Osteoblast (primary cell): ENCODE data around the gene LSP1. TPM values are rescaled to one million over a fixed set of nuclear protein-coding genes. Genes with fewer than 3 reads are reported as not detected.

Experiments used
- DNase-seq: peaks from one replicate; pipeline ENCODE4 v3.0.0; 2011; ENCODE audit warnings: low spot score, mixed read lengths; ENCODE audit not compliant: insufficient read length; ENCODE audit errors: missing footprints
- H2AFZ ChIP-seq: 2 replicates; pipeline ENCODE4 v1.6.0; 2011; ENCODE audit warnings: mild to moderate bottlenecking, low read length
- H3K27ac ChIP-seq: 2 replicates; pipeline ENCODE4 v1.5.1; 2011; ENCODE audit warnings: mild to moderate bottlenecking, low read depth, low read length, moderate library complexity
- H3K27me3 ChIP-seq: 2 replicates; pipeline ENCODE4 v1.6.0; 2012; ENCODE audit warnings: mild to moderate bottlenecking, control low read depth, inconsistent platforms, low read length, moderate library complexity; ENCODE audit not compliant: insufficient read depth
- H3K36me3 ChIP-seq: 2 replicates; pipeline ENCODE4 v1.5.1; 2011; ENCODE audit warnings: mild to moderate bottlenecking, low read length, control low read depth, moderate library complexity; ENCODE audit not compliant: insufficient read depth
- H3K4me1 ChIP-seq: 2 replicates; pipeline ENCODE4 v1.5.1; 2011; ENCODE audit warnings: mild to moderate bottlenecking, low read length, control low read depth, moderate library complexity; ENCODE audit not compliant: insufficient read depth
- H3K4me2 ChIP-seq: 2 replicates; pipeline ENCODE4 v1.6.0; 2011; ENCODE audit warnings: mild to moderate bottlenecking, low read length; ENCODE audit not compliant: insufficient read depth
- H3K4me3 ChIP-seq: fragments of 200-600 bp; sonication (generic); 3 replicates; pipeline ENCODE4 v1.5.1; 2012; ENCODE audit warnings: mild to moderate bottlenecking, low read length, inconsistent platforms; ENCODE audit not compliant: insufficient read depth
- H3K79me2 ChIP-seq: 2 replicates; pipeline ENCODE4 v1.6.0; 2012; ENCODE audit warnings: mild to moderate bottlenecking, low read length, control low read depth, inconsistent platforms; ENCODE audit not compliant: insufficient read depth
- H3K9me3 ChIP-seq: 2 replicates; pipeline ENCODE4 v1.5.1; 2011; ENCODE audit warnings: low read depth, low read length, control low read depth
- H4K20me1 ChIP-seq: 2 replicates; pipeline ENCODE4 v1.6.0; 2012; ENCODE audit warnings: mild to moderate bottlenecking, low read length, control low read depth; ENCODE audit not compliant: insufficient read depth
- total RNA-seq: library from RNA; depleted of rRNA; stranded (reverse); fragments of >200 nt; gene quantifications from 2 replicates; pipeline ENCODE4 v1.2.3, GENCODE V29; 2012
- TF ChIP-seq, protein P1 (sequence below): IDR thresholded peaks from 2 replicates; pipeline ENCODE4 v1.5.1; 2011; ENCODE audit warnings: mild to moderate bottlenecking, low read depth, low read length, moderate library complexity; ENCODE audit errors: extremely low read depth

LSP1 gene
- total RNA-seq, 1 donor, result 54.6 TPM

DNA sequence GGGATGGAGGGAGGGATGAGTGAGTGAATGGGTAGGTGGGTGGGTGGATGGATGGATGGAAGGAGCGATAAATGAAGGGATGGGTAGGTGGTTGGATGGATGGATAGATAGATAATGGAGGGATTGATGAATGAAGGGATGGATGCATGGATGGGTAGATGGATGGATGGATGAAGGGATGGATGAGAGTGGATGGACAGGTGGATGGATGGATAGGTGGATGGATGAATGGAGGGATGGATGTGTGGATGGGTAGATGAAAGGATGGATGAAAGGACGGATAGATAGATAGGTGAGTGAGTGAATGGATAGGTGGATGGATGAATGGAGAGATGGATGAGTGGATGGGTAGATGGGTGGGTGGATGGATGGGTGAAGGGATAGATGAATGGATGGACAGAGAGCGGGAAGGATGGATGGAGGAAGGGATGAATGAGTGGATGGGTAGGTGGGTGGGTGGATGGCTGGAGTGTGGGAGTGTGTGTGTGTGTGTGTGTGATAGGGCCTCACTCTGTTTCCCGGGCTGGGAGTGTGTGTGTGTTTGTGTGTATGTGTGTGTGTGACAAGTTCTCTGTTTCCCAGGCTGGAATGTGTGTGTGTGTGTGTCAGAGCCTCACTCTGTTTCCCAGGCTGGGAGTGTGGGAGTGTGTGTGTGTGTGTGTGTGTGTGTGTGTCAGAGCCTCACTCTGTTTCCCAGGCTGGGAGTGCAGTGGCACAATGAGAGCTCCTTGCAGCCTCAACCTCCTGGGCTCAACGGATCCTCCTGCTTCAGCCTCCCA, 40.9 kb downstream of the LSP1 start:
- DNase-seq, result no peak
- H3K4me1 ChIP-seq, result no peaks in the 10 kb centered on the region

DNA sequence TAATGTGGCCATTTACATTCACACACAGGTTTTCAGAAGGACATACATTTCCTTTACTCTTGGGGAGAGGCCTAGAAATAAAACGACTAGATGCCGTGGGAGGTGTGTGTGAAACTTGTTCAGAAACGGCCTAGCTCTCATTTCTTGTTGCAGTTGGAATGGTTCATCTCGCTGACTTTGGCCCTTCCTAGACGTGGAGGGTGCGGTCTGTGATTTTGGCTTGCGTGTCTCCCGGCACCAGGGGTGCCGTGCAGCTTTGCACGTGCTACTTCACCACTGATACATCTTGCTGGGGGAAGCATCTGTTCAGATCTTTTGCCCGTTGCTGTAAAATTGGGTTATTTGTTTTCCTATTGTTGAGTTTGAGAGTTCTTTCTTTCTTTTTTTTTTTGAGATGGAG, 41.9 kb downstream of the LSP1 start:
- Histone ChIP-seq H3K27ac (no peak overlapping the region), H3K79me2 (no peaks in the 10 kb centered on the region), H3K4me2 (no peak overlapping the region), H4K20me1 (no peaks in the 10 kb centered on the region), H2AFZ (no peak overlapping the region), H3K4me3 (no peak overlapping the region), H3K36me3 (no peaks in the 10 kb centered on the region), H3K9me3 (no peaks in the 10 kb centered on the region), H3K27me3 (peaks cover 22% of the 10 kb centered on the region), H3K4me1 (no peaks in the 10 kb centered on the region)
- TF ChIP-seq, protein P1, sequence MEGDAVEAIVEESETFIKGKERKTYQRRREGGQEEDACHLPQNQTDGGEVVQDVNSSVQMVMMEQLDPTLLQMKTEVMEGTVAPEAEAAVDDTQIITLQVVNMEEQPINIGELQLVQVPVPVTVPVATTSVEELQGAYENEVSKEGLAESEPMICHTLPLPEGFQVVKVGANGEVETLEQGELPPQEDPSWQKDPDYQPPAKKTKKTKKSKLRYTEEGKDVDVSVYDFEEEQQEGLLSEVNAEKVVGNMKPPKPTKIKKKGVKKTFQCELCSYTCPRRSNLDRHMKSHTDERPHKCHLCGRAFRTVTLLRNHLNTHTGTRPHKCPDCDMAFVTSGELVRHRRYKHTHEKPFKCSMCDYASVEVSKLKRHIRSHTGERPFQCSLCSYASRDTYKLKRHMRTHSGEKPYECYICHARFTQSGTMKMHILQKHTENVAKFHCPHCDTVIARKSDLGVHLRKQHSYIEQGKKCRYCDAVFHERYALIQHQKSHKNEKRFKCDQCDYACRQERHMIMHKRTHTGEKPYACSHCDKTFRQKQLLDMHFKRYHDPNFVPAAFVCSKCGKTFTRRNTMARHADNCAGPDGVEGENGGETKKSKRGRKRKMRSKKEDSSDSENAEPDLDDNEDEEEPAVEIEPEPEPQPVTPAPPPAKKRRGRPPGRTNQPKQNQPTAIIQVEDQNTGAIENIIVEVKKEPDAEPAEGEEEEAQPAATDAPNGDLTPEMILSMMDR, result no peak
- no peak for DNase-seq

More for the DNA sequence above, 40.9 kb downstream of the LSP1 start:
- Histone ChIP-seq H3K4me3 (no peak overlapping the region), H3K27ac (no peak overlapping the region), H3K9me3 (no peaks in the 10 kb centered on the region), H3K27me3 (peaks cover 17% of the 10 kb centered on the region), H2AFZ (no peak overlapping the region), H3K4me2 (no peak overlapping the region), H3K79me2 (no peaks in the 10 kb centered on the region), H3K36me3 (no peaks in the 10 kb centered on the region), H4K20me1 (no peaks in the 10 kb centered on the region)
- TF ChIP-seq, protein P1, result no peak

DNA sequence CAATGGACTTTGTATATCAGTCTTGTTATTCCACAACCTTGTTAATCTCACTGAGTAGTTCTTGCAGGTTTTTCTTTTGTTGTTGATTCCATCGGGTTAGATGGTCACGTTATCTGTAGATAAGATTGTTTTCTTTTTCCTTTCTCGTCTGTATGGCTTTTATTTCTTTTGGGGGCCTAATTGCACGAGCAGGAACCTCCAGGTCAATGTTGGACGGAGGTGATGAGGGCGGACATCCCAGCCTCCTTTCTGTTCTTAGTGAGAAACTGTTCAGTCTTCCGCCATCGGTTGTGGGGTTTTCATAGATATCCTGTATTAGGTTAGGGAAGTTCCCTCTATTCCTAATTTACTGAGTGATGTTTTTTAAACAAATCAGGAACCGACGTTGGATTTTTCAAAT, 43.6 kb downstream of the LSP1 start:
- Histone ChIP-seq H3K4me3 (no peak overlapping the region), H3K9me3 (no peaks in the 10 kb centered on the region), H3K36me3 (no peaks in the 10 kb centered on the region), H4K20me1 (no peaks in the 10 kb centered on the region), H3K27ac (no peak overlapping the region), H2AFZ (no peak overlapping the region), H3K4me2 (no peak overlapping the region), H3K79me2 (no peaks in the 10 kb centered on the region), H3K4me1 (no peaks in the 10 kb centered on the region), H3K27me3 (peaks cover 26% of the 10 kb centered on the region)
- TF ChIP-seq, protein P1, result no peak
- DNase-seq, result no peak

DNA sequence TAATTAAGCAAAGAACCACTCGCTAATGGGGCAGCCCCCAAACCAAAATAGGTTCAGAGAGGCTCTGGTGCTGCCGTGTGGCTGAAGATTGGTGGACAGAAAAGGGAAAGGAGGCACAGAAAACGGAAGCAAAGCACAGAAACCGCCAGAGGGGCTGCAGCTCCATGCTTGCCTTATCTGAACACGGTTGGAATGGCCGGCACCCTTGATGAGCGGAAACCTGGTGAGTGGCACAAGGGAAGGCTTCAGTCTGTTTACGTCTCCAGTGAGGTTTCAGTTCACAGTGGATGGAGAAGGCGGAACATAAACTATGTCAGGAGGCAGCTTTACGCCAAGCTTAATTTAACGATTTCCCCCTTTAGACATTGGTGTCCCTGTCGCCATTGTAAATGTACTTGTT, 44.0 kb downstream of the LSP1 start:
- Histone ChIP-seq H2AFZ (no peak overlapping the region), H3K4me2 (no peak overlapping the region), H3K79me2 (no peaks in the 10 kb centered on the region), H3K27ac (no peak overlapping the region), H3K27me3 (peaks cover 26% of the 10 kb centered on the region), H3K4me3 (no peak overlapping the region), H4K20me1 (no peaks in the 10 kb centered on the region), H3K36me3 (no peaks in the 10 kb centered on the region), H3K4me1 (no peaks in the 10 kb centered on the region), H3K9me3 (no peaks in the 10 kb centered on the region)
- TF ChIP-seq, protein P1, result no peak
- no peak for DNase-seq
